ENCODE measurements around the gene MARK2.
"Not testable (repeated sequence)": the region's sequence is repeated elsewhere in the genome, so short reads cannot be mapped to it uniquely, and the experiment has no call there.

MARK2 gene

GRCh38 chr11:63858628-63859550 is 20.0 kb downstream of the MARK2 start:
- FAIRE-seq, result no peak

- FAIRE-seq, result no peak
Observed at GRCh38 chr11:63862923-63863322, 24.0 kb downstream of the MARK2 start.

- not testable (repeated sequence) for FAIRE-seq
Observed at GRCh38 chr11:63863620-63864019, 24.7 kb downstream of the MARK2 start.

GRCh38 chr11:63866211-63866610 is 27.3 kb downstream of the MARK2 start:
- FAIRE-seq, result no peak

- FAIRE-seq, result no peak
Observed at GRCh38 chr11:63867511-63867910, 28.6 kb downstream of the MARK2 start.

- FAIRE-seq, result no peak
Observed at GRCh38 chr11:63868399-63869064, 29.6 kb downstream of the MARK2 start.

GRCh38 chr11:63869171-63869591 is 30.3 kb downstream of the MARK2 start:
- no peak for FAIRE-seq

- FAIRE-seq, result no peak
Observed at GRCh38 chr11:63869683-63870082, 30.8 kb downstream of the MARK2 start.

GRCh38 chr11:63870351-63871140 is 31.6 kb downstream of the MARK2 start:
- FAIRE-seq, result no peak

GRCh38 chr11:63871962-63872799 is 33.3 kb downstream of the MARK2 start:
- no peak for FAIRE-seq

GRCh38 chr11:63872800-63873197 is 33.9 kb downstream of the MARK2 start:
- FAIRE-seq, result no peak

- FAIRE-seq, result no peak
Observed at GRCh38 chr11:63873311-63873710, 34.4 kb downstream of the MARK2 start.

GRCh38 chr11:63874511-63874910 is 35.6 kb downstream of the MARK2 start:
- no peak for FAIRE-seq

GRCh38 chr11:63875506-63876065 is 36.7 kb downstream of the MARK2 start:
- no peak for FAIRE-seq

- no peak for FAIRE-seq
Observed at GRCh38 chr11:63876616-63877015, 37.7 kb downstream of the MARK2 start.

- no peak for FAIRE-seq
Observed at GRCh38 chr11:63877658-63878241, 38.8 kb downstream of the MARK2 start.

- FAIRE-seq, result no peak
Observed at GRCh38 chr11:63879598-63880402, 40.9 kb downstream of the MARK2 start.

- no peak for FAIRE-seq
Observed at GRCh38 chr11:63880403-63880790, 41.5 kb downstream of the MARK2 start.

- no peak for FAIRE-seq
Observed at GRCh38 chr11:63882555-63883242, 43.8 kb downstream of the MARK2 start.

- FAIRE-seq, result no peak
Observed at GRCh38 chr11:63883791-63884190, 44.9 kb downstream of the MARK2 start.
